Panc1 (cell line): ENCODE measurements around the gene GNA12.

Experiments used
- POLR2AphosphoS5 ChIP-seq: IDR thresholded peaks from 2 replicates; pipeline ENCODE4 v1.6.1; 2012; ENCODE audit warnings: mild to moderate bottlenecking, low read depth, low read length, moderate library complexity
- TF ChIP-seq, protein P1 (sequence below): fragments of 450-650 bp; IDR thresholded peaks from 2 replicates; pipeline ENCODE4 v1.5.1; 2017; ENCODE audit warnings: mild to moderate bottlenecking
- TF ChIP-seq, protein P2 (sequence below), 2 experiments: IDR thresholded peaks; 2 replicates each; pipeline ENCODE4 v1.6.1; 2011 to 2012; ENCODE audit warnings: low read depth in 2 of 2, control low read depth in 1 of 2, low read length in 1 of 2, mild to moderate bottlenecking in 1 of 2, moderate library complexity in 1 of 2; ENCODE audit not compliant: insufficient read depth in 1 of 2

DNA sequence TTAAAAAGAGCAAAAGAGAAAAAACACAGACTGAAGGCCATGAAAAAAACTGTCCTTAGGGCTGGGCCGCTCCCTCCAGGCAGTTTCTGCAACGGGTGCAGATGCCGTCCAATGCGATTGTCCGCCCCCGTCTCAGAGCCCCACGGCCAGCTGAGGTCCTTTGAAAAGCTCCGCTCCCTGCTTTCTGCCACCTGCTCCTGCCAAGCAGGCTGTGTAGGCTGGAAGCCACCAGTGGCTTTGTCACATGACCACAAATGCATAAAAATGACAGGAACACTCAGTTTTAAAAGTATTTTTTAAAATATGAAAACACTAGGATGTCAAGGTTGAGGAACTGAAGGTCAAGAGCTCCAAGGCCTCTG lies 84.4 kb downstream of the GNA12 start:
- TF ChIP-seq, protein P1, sequence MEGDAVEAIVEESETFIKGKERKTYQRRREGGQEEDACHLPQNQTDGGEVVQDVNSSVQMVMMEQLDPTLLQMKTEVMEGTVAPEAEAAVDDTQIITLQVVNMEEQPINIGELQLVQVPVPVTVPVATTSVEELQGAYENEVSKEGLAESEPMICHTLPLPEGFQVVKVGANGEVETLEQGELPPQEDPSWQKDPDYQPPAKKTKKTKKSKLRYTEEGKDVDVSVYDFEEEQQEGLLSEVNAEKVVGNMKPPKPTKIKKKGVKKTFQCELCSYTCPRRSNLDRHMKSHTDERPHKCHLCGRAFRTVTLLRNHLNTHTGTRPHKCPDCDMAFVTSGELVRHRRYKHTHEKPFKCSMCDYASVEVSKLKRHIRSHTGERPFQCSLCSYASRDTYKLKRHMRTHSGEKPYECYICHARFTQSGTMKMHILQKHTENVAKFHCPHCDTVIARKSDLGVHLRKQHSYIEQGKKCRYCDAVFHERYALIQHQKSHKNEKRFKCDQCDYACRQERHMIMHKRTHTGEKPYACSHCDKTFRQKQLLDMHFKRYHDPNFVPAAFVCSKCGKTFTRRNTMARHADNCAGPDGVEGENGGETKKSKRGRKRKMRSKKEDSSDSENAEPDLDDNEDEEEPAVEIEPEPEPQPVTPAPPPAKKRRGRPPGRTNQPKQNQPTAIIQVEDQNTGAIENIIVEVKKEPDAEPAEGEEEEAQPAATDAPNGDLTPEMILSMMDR, result no peak
- TF ChIP-seq, protein P2, sequence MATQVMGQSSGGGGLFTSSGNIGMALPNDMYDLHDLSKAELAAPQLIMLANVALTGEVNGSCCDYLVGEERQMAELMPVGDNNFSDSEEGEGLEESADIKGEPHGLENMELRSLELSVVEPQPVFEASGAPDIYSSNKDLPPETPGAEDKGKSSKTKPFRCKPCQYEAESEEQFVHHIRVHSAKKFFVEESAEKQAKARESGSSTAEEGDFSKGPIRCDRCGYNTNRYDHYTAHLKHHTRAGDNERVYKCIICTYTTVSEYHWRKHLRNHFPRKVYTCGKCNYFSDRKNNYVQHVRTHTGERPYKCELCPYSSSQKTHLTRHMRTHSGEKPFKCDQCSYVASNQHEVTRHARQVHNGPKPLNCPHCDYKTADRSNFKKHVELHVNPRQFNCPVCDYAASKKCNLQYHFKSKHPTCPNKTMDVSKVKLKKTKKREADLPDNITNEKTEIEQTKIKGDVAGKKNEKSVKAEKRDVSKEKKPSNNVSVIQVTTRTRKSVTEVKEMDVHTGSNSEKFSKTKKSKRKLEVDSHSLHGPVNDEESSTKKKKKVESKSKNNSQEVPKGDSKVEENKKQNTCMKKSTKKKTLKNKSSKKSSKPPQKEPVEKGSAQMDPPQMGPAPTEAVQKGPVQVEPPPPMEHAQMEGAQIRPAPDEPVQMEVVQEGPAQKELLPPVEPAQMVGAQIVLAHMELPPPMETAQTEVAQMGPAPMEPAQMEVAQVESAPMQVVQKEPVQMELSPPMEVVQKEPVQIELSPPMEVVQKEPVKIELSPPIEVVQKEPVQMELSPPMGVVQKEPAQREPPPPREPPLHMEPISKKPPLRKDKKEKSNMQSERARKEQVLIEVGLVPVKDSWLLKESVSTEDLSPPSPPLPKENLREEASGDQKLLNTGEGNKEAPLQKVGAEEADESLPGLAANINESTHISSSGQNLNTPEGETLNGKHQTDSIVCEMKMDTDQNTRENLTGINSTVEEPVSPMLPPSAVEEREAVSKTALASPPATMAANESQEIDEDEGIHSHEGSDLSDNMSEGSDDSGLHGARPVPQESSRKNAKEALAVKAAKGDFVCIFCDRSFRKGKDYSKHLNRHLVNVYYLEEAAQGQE (IDR thresholded peaks at IDR 0.05; ENCODE audit: insufficient read depth in 1 of 2, low read depth in 2 of 2, low read length in 1 of 2), result no peak
- no peak for TF ChIP-seq POLR2AphosphoS5
